T-helper 1 cell treated with Interleukin-12 subunit alpha and Interleukin-12 subunit beta and Interleukin-4 antibody, amounts not matched to agents 30 ng/mL and 1 ng/mL, for 36 hours (primary cell): ENCODE data around the gene SQOR. TPM values are rescaled to one million over a fixed set of nuclear protein-coding genes. Genes with fewer than 3 reads are reported as not detected.

Experiments used
- intact Hi-C: fragments of 100-400 bp; cut with micrococcal nuclease; formaldehyde crosslinking; loops from one replicate; pipeline ENCODE4 v1.15.1; 2024
- total RNA-seq: library from RNA; stranded (reverse); gene quantifications from 2 replicates; pipeline ENCODE4 v1.2.3, GENCODE V29; 2022

The SQOR gene
- 124 and 131 TPM in 2 replicates for total RNA-seq

- intact Hi-C loops, result loop anchor here (1.0 to 2.0 kb wide), 3 partner anchors 20 to 434 kb away; no protein-coding TSS in a partner anchor
Measured at GRCh38 chr15:45634432-45635190, at the start of gene SQOR. TSS of gene SQOR (plus strand) at chr15:45635029. CDS start at chr15:45658924, 23,895 bp downstream.

- intact Hi-C loops, result loop anchor here (5.0 kb wide), 1 partner anchor 1048 kb away; the partner anchor contains the start of gene EIF3J
Measured at GRCh38 chr15:45585069-45585791, 49.6 kb upstream of the SQOR start.

GRCh38 chr15:45586125-45586524 lies 48.7 kb upstream of the SQOR start:
- intact Hi-C loops, result loop anchor here (5.0 kb wide), 1 partner anchor 1049 kb away; the partner anchor contains the start of gene EIF3J

- intact Hi-C loops, result loop anchor here (1.0 to 5.0 kb wide), 9 partner anchors 28 to 1049 kb away; partner anchors contain the start of genes EIF3J and SLC30A4
Measured at GRCh38 chr15:45586601-45587094, 48.2 kb upstream of the SQOR start.

GRCh38 chr15:45587095-45587862 lies 47.5 kb upstream of the SQOR start, which contains the start of gene BLOC1S6:
TSS of gene BLOC1S6 (plus strand) at chr15:45587379. CDS start at chr15:45587444, 65 bp downstream.
- intact Hi-C loops, result loop anchor here (1.0 to 5.0 kb wide), 9 partner anchors 27 to 1050 kb away; partner anchors contain the start of genes EIF3J and SLC30A4

- intact Hi-C loops, result loop anchor here (1.0 to 5.0 kb wide), 9 partner anchors 26 to 1051 kb away; partner anchors contain the start of genes EIF3J and SLC30A4
Measured at GRCh38 chr15:45587863-45588170, 47.0 kb upstream of the SQOR start.

- intact Hi-C loops, result loop anchor here (5.0 kb wide), 1 partner anchor 1051 kb away; the partner anchor contains the start of gene EIF3J
Measured at GRCh38 chr15:45588219-45588875, 46.5 kb upstream of the SQOR start.

GRCh38 chr15:45589256-45589655 lies 45.6 kb upstream of the SQOR start:
- intact Hi-C loops, result loop anchor here (5.0 kb wide), 1 partner anchor 1052 kb away; the partner anchor contains the start of gene EIF3J

GRCh38 chr15:45594319-45594718 lies 40.5 kb upstream of the SQOR start:
- intact Hi-C loops, result no loop called here

GRCh38 chr15:45594835-45595530 lies 39.8 kb upstream of the SQOR start:
- intact Hi-C loops, result no loop called here

- intact Hi-C loops, result no loop called here
Measured at GRCh38 chr15:45603881-45604280, 30.9 kb upstream of the SQOR start.

- intact Hi-C loops, result no loop called here
Measured at GRCh38 chr15:45604326-45604725, 30.5 kb upstream of the SQOR start.

GRCh38 chr15:45606413-45606812 lies 28.4 kb upstream of the SQOR start:
- intact Hi-C loops, result no loop called here

GRCh38 chr15:45606841-45607240 lies 28.0 kb upstream of the SQOR start:
- intact Hi-C loops, result no loop called here

- intact Hi-C loops, result no loop called here
Measured at GRCh38 chr15:45611305-45611704, 23.5 kb upstream of the SQOR start.

- intact Hi-C loops, result no loop called here
Measured at GRCh38 chr15:45612790-45613415, 21.9 kb upstream of the SQOR start.

- intact Hi-C loops, result no loop called here
Measured at GRCh38 chr15:45616901-45617323, 17.9 kb upstream of the SQOR start.

GRCh38 chr15:45618813-45619212 lies 16.0 kb upstream of the SQOR start:
- intact Hi-C loops, result no loop called here

- intact Hi-C loops, result no loop called here
Measured at GRCh38 chr15:45628136-45628535, 6.7 kb upstream of the SQOR start.
